Caki2 (cell line): ENCODE data around the gene FRMD4A. TPM values are rescaled to one million over a fixed set of nuclear protein-coding genes. Genes with fewer than 3 reads are reported as not detected.
"Not testable (repeated sequence)": the region's sequence is repeated elsewhere in the genome, so short reads cannot be mapped to it uniquely, and the experiment has no call there.

Experiments used
- DNase-seq: peaks from one replicate; pipeline ENCODE4 v3.0.0-alpha.2; 2015; ENCODE audit warnings: low read depth
- in situ Hi-C: cut with HindIII; loops from 2 replicates; pipeline ENCODE4 v1.10.0; 2016; ENCODE audit warnings: low sequenced_read_pairs, low pct_unique_long_range_greater_than_20kb, mixed read lengths
- total RNA-seq: library from RNA; depleted of rRNA; stranded (reverse); fragments of >200 nt; shearing (Covaris generic); gene quantifications from 2 replicates; pipeline ENCODE4 v1.2.3, GENCODE V29; 2014; ENCODE audit warnings: low replicate concordance

The FRMD4A gene
- total RNA-seq, 1 experiment from 2014 or later, result 3.8 TPM

- DNase-seq, result no peak
- in situ Hi-C loops, result no loop called here
Observed at GRCh38 chr10:14106828-14107227, 223.9 kb downstream of the FRMD4A start.

- no peak for DNase-seq
- in situ Hi-C loops, result no loop called here
Observed at GRCh38 chr10:14102056-14102455, 228.7 kb downstream of the FRMD4A start.

- DNase-seq, result no peak
- in situ Hi-C loops, result no loop called here
Observed at GRCh38 chr10:14099885-14100284, 230.8 kb downstream of the FRMD4A start.

- peak; percentile 63 for DNase-seq
- in situ Hi-C loops, result no loop called here
Observed at GRCh38 chr10:14093730-14094484, 236.8 kb downstream of the FRMD4A start.

GRCh38 chr10:14092799-14093198 is 237.9 kb downstream of the FRMD4A start:
- DNase-seq, result peak; percentile 32
- in situ Hi-C loops, result no loop called here

- no peak for DNase-seq
- in situ Hi-C loops, result no loop called here
Observed at GRCh38 chr10:14089556-14090292, 241.0 kb downstream of the FRMD4A start.

GRCh38 chr10:14087566-14087965 is 243.2 kb downstream of the FRMD4A start:
- in situ Hi-C loops, result no loop called here
- DNase-seq, result no peak

- no peak for DNase-seq
- in situ Hi-C loops, result no loop called here
Observed at GRCh38 chr10:14086596-14086995, 244.1 kb downstream of the FRMD4A start.

- DNase-seq, result peak; percentile 98
- in situ Hi-C loops, result no loop called here
Observed at GRCh38 chr10:14084875-14085274, 245.8 kb downstream of the FRMD4A start.

GRCh38 chr10:14080795-14081194 is 249.9 kb downstream of the FRMD4A start:
- in situ Hi-C loops, result no loop called here
- no peak for DNase-seq

- no peak for DNase-seq
- in situ Hi-C loops, result no loop called here
Observed at GRCh38 chr10:14077430-14077829, 253.3 kb downstream of the FRMD4A start.

- peak; percentile 98 for DNase-seq
- in situ Hi-C loops, result no loop called here
Observed at GRCh38 chr10:14074062-14074884, 256.5 kb downstream of the FRMD4A start.

- DNase-seq, result no peak
- in situ Hi-C loops, result no loop called here
Observed at GRCh38 chr10:14072541-14072940, 258.2 kb downstream of the FRMD4A start.

- in situ Hi-C loops, result no loop called here
- DNase-seq, result no peak
Observed at GRCh38 chr10:14071956-14072355, 258.8 kb downstream of the FRMD4A start.

- no peak for DNase-seq
- in situ Hi-C loops, result no loop called here
Observed at GRCh38 chr10:14068601-14069250, 262.0 kb downstream of the FRMD4A start.

GRCh38 chr10:14067638-14068037 is 263.1 kb downstream of the FRMD4A start:
- in situ Hi-C loops, DNase-seq: not testable (repeated sequence)

- in situ Hi-C loops, result no loop called here
Observed at GRCh38 chr10:14066106-14066505, 264.6 kb downstream of the FRMD4A start.

GRCh38 chr10:14063531-14064285 is 267.0 kb downstream of the FRMD4A start:
- in situ Hi-C loops, result no loop called here
- DNase-seq, result no peak

More at GRCh38 chr10:14066106-14066505, 264.6 kb downstream of the FRMD4A start:
- no peak for DNase-seq
